ENCODE data around the gene HCFC1R1.
A peak's percentile ranks its signal among the peaks of the same experiment; 100 is the strongest.

Gene HCFC1R1

GRCh38 chr16:3059723-3060242, 36.0 kb upstream of the HCFC1R1 start:
- Histone ChIP-seq H3K27me3 (replicated peaks; ENCODE audit: insufficient read depth, low read length) (peaks cover 79% of the 10 kb centered on the region), H4K20me1 (ENCODE audit: insufficient read depth, low read length) (no peaks in the 10 kb centered on the region), H3K36me3 (replicated peaks; ENCODE audit: insufficient read depth, low read length) (no peaks in the 10 kb centered on the region), H3K9me3 (replicated peaks; ENCODE audit: insufficient read depth, low read length) (no peaks in the 10 kb centered on the region), H3K4me1 (ENCODE audit: low read length) (peaks cover 3% of the 10 kb centered on the region; the same call in 1 of the 2 replicates), H3F3A (ENCODE audit: insufficient read depth, low read length) (no peaks in the 10 kb centered on the region), H3K9me2 (replicated peaks; ENCODE audit: insufficient read depth, low read length) (no peaks in the 10 kb centered on the region), H3K27ac (ENCODE audit: low read length) (no peak overlapping the region), H3K4me3 (ENCODE audit: low read length) (peak overlapping the region; percentile 96), H3K9ac (ENCODE audit: low read length) (peak overlapping the region; percentile 31; the same call in 1 of the 2 replicates), H3K79me2 (ENCODE audit: low read length) (no peaks in the 10 kb centered on the region), H2AFZ (ENCODE audit: low read length) (peak overlapping the region; percentile 84), H3K4me2 (ENCODE audit: low read depth, low read length) (peak overlapping the region; percentile 99)
- TF ChIP-seq EZH2 (optimal IDR thresholded peaks at IDR 0.05; ENCODE audit: low read depth, low read length) (no peak), EZH2phosphoT487 (IDR thresholded peaks at IDR 0.05; ENCODE audit: low read length) (no peak), CTCF (IDR thresholded peaks at IDR 0.05; ENCODE audit: low read length) (no peak)
- DNase-seq = no peak

- Histone ChIP-seq H3K9ac (ENCODE audit: low read length) (peak overlapping the region; percentile 84), H2AFZ (ENCODE audit: low read length) (peak overlapping the region; percentile 98)
- TF ChIP-seq CTCF (IDR thresholded peaks at IDR 0.05; ENCODE audit: low read length) (peak; percentile 79), EZH2 (optimal IDR thresholded peaks at IDR 0.05; ENCODE audit: low read depth, low read length) (no peak)
These were observed 35.4 kb upstream of the HCFC1R1 start for GRCh38 chr16:3059041-3059722.

GRCh38 chr16:3058139-3059030, 34.6 kb upstream of the HCFC1R1 start:
- H3K27ac ChIP-seq (ENCODE audit: low read length) = no peak overlapping the region
- H3K36me3 ChIP-seq (replicated peaks; ENCODE audit: insufficient read depth, low read length) = no peaks in the 10 kb centered on the region
- peak overlapping the region; percentile 84 for H3K9ac ChIP-seq (ENCODE audit: low read length)
- H3K4me3 ChIP-seq (ENCODE audit: low read length) = peak overlapping the region; percentile 96
- peak overlapping the region; percentile 98 for H2AFZ ChIP-seq (ENCODE audit: low read length)
- no peaks in the 10 kb centered on the region for H3K9me3 ChIP-seq (replicated peaks; ENCODE audit: insufficient read depth, low read length)
- H3K4me1 ChIP-seq (ENCODE audit: low read length) = peaks cover 3% of the 10 kb centered on the region; the same call in 1 of the 2 replicates
- peak; percentile 54 for DNase-seq
- H3K9me2 ChIP-seq (replicated peaks; ENCODE audit: insufficient read depth, low read length) = no peaks in the 10 kb centered on the region
- TF ChIP-seq EZH2 (optimal IDR thresholded peaks at IDR 0.05; ENCODE audit: low read depth, low read length) = no peak
- TF ChIP-seq EZH2phosphoT487 (IDR thresholded peaks at IDR 0.05; ENCODE audit: low read length) = no peak
- no peak for TF ChIP-seq CTCF (IDR thresholded peaks at IDR 0.05; ENCODE audit: low read length)
- H3K27me3 ChIP-seq (replicated peaks; ENCODE audit: insufficient read depth, low read length) = peaks cover 70% of the 10 kb centered on the region
- H3F3A ChIP-seq (ENCODE audit: insufficient read depth, low read length) = no peaks in the 10 kb centered on the region
- H3K79me2 ChIP-seq (ENCODE audit: low read length) = no peaks in the 10 kb centered on the region
- H3K4me2 ChIP-seq (ENCODE audit: low read depth, low read length) = peak overlapping the region; percentile 99
- H4K20me1 ChIP-seq (ENCODE audit: insufficient read depth, low read length) = no peaks in the 10 kb centered on the region

More at GRCh38 chr16:3059041-3059722, 35.4 kb upstream of the HCFC1R1 start:
- Histone ChIP-seq H3K4me2 (ENCODE audit: low read depth, low read length) (peak overlapping the region; percentile 99), H3K9me2 (replicated peaks; ENCODE audit: insufficient read depth, low read length) (no peaks in the 10 kb centered on the region), H3K36me3 (replicated peaks; ENCODE audit: insufficient read depth, low read length) (no peaks in the 10 kb centered on the region), H4K20me1 (ENCODE audit: insufficient read depth, low read length) (no peaks in the 10 kb centered on the region), H3F3A (ENCODE audit: insufficient read depth, low read length) (no peaks in the 10 kb centered on the region), H3K4me3 (ENCODE audit: low read length) (peak overlapping the region; percentile 96), H3K27ac (ENCODE audit: low read length) (no peak overlapping the region), H3K4me1 (ENCODE audit: low read length) (peaks cover 3% of the 10 kb centered on the region; the same call in 1 of the 2 replicates), H3K9me3 (replicated peaks; ENCODE audit: insufficient read depth, low read length) (no peaks in the 10 kb centered on the region), H3K79me2 (ENCODE audit: low read length) (no peaks in the 10 kb centered on the region), H3K27me3 (replicated peaks; ENCODE audit: insufficient read depth, low read length) (peaks cover 73% of the 10 kb centered on the region)
- peak; percentile 79 for DNase-seq
